ENCODE measurements around the gene RASSF5.

Gene RASSF5

DNA sequence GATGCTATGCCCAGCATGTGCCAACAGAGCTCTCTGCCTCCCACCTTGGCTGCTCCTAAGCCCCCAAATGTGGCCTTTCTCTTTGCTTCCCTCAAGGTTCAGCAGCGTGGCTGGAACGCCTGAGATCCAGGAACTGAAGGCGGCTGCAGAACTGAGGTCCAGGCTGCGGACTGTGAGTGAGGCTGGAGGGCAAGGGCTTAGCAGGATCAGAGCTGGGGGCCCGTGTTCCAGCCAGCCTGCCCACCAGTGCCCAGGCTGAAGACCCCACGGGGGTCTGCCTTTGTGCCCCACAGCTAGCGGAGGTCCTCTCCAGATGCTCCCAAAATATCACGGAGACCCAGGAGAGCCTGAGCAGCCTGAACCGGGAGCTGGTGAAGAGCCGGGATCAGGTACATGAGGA, 22.4 kb upstream of the RASSF5 start:
- Histone ChIP-seq H3K9me3 (ENCODE audit: control insufficient read depth, low read length) (no peaks in the 10 kb centered on the region), H3K36me3 (ENCODE audit: control insufficient read depth, insufficient read depth, low read length) (peaks cover 76% of the 10 kb centered on the region)

DNA sequence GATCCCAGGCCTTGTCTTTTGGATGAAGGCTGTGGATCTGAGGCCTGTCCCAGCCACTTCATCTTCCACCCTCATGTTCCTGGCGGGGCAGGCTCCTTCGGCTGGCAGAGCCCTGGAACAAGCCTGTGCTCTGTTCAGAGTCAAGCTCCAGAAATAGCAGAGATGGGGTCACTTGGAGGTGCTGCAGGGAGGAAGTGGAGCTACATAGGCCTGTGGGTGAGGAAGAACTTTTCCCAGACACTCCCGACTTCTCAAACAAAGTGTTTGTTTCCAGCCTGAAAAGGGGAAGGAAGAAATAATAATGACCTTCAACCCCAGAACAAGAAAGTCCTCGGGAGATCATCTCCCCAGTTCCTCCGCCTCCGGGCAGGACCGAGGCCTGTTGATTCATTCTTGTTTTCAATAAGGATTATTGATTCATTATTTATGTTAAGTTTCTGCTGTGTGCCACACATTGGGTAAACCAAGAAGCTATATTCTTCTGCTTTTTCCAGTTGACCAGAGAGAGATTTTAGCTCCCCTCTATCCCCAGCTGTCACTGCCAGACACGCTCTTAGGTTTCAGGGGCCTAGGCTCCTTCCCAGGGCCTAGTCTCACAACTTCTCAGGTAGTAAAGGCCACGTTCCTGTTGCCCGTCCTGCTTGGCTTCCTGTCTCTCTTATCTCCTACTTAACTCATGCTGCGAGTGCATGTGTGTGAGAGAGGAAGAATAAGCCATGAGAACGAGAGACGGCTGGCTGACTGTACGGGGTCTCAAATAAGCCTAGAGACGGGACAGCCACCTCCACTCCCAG, 20.1 kb upstream of the RASSF5 start:
- H3K36me3 ChIP-seq (ENCODE audit: control insufficient read depth, insufficient read depth, low read length) = peaks cover 79% of the 10 kb centered on the region
- no peaks in the 10 kb centered on the region for H3K9me3 ChIP-seq (ENCODE audit: control insufficient read depth, low read length)
- no peak for DNase-seq
- no peaks in the 10 kb centered on the region for H3K27me3 ChIP-seq (replicated peaks; ENCODE audit: control insufficient read depth, insufficient read depth, low read length, poor library complexity, severe bottlenecking)
- no peak overlapping the region for H3K27ac ChIP-seq (ENCODE audit: insufficient read depth, low read length, poor library complexity, severe bottlenecking)
- no peaks in the 10 kb centered on the region for H3K4me1 ChIP-seq (ENCODE audit: control insufficient read depth, insufficient read depth, low read length, poor library complexity, severe bottlenecking)
- H3K4me3 ChIP-seq (ENCODE audit: insufficient read depth, low read depth, low read length, poor library complexity, severe bottlenecking) = no peak overlapping the region

More for the DNA sequence above, 22.4 kb upstream of the RASSF5 start:
- H3K27me3 ChIP-seq (replicated peaks; ENCODE audit: control insufficient read depth, insufficient read depth, low read length, poor library complexity, severe bottlenecking) = no peaks in the 10 kb centered on the region
- H3K4me1 ChIP-seq (ENCODE audit: control insufficient read depth, insufficient read depth, low read length, poor library complexity, severe bottlenecking) = no peaks in the 10 kb centered on the region
- no peak for DNase-seq
- no peak overlapping the region for H3K4me3 ChIP-seq (ENCODE audit: insufficient read depth, low read depth, low read length, poor library complexity, severe bottlenecking)
- H3K27ac ChIP-seq (ENCODE audit: insufficient read depth, low read length, poor library complexity, severe bottlenecking) = no peak overlapping the region

DNA sequence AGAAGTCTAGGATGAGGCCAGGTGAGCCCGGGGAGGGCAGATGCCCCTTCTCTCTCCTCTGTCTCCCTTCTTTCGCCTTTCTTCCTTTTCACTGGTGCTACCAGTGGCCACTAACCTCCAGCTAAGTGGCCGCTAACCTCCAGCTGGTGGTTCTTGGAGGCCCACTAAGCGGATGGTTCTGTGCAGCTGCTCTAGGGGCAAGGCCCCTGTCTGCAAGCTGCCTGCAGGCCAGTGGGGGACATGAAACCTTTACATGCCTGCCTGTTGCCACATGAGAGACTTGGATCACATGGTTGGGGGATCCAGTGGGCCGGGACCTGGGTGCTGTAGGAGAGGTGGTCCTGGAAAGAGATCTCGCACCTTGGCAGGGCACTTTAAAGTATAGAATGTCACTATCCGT, 19.4 kb upstream of the RASSF5 start:
- H3K36me3 ChIP-seq (ENCODE audit: control insufficient read depth, insufficient read depth, low read length) = peaks cover 79% of the 10 kb centered on the region
- no peak for DNase-seq
- no peaks in the 10 kb centered on the region for H3K4me1 ChIP-seq (ENCODE audit: control insufficient read depth, insufficient read depth, low read length, poor library complexity, severe bottlenecking)
- H3K9me3 ChIP-seq (ENCODE audit: control insufficient read depth, low read length) = no peaks in the 10 kb centered on the region
- no peak overlapping the region for H3K27ac ChIP-seq (ENCODE audit: insufficient read depth, low read length, poor library complexity, severe bottlenecking)
- H3K27me3 ChIP-seq (replicated peaks; ENCODE audit: control insufficient read depth, insufficient read depth, low read length, poor library complexity, severe bottlenecking) = no peaks in the 10 kb centered on the region
- H3K4me3 ChIP-seq (ENCODE audit: insufficient read depth, low read depth, low read length, poor library complexity, severe bottlenecking) = no peak overlapping the region

DNA sequence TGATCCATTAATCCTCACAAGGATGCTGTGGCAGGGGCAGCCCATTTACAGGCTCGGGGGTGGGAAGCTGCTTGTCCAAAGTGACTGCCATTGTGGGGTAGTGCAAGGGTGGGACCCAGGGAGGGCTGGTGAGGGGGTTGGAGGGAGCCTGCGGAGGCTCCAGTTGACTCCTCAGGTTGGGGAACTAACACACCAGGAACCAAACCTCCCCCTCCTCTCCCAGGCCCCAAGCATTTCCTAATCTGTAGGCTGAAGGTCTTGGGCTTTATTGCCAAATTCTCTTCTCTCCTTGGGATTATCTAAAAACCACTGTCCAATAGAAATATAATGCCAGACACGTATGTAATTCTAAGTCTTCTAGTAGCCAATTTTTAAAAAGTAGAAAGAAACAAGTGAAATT, 18.9 kb upstream of the RASSF5 start:
- H3K4me3 ChIP-seq (ENCODE audit: insufficient read depth, low read depth, low read length, poor library complexity, severe bottlenecking) = no peak overlapping the region
- no peaks in the 10 kb centered on the region for H3K4me1 ChIP-seq (ENCODE audit: control insufficient read depth, insufficient read depth, low read length, poor library complexity, severe bottlenecking)
- H3K36me3 ChIP-seq (ENCODE audit: control insufficient read depth, insufficient read depth, low read length) = peaks cover 79% of the 10 kb centered on the region
- H3K9me3 ChIP-seq (ENCODE audit: control insufficient read depth, low read length) = no peaks in the 10 kb centered on the region
- no peaks in the 10 kb centered on the region for H3K27me3 ChIP-seq (replicated peaks; ENCODE audit: control insufficient read depth, insufficient read depth, low read length, poor library complexity, severe bottlenecking)
- H3K27ac ChIP-seq (ENCODE audit: insufficient read depth, low read length, poor library complexity, severe bottlenecking) = no peak overlapping the region
- no peak for DNase-seq

DNA sequence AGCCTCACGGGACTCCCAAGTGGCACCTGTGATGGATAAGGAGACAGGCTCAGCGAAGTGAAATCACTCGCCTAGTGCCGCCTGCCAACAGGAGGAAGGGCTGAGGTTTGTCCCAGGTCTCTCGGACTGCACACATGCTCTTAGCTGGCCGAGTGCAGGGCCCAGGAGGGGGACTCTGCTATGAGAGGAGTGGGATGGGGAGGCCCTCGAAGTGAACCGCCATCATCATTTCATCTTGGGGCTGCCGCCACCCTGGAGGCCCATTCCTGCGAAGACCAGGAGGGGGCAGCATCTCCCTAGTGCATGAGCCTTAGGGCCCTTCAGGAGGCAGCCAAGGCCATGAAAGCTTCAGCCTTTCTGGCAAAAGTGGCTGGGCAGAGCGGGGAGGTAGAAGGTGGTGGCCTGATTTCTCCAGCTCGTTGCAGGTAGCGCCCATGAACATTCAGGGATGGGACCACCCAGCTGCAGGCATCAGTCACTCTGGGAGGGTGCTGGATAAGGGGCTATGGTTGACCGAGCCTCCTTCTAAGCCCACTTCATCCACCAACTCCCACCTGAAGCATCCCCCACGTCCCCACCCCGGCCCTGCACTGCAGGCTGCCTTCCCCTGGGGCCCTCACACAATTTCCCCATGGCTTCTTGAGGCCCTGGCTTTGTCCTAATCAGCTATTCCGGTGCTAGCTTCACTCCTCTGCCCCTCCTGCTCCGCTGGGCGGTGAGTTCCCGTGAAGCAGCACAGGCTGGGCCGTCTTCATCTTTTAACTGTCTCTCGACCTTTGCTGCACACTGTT, 17.2 kb upstream of the RASSF5 start:
- peaks cover 73% of the 10 kb centered on the region for H3K36me3 ChIP-seq (ENCODE audit: control insufficient read depth, insufficient read depth, low read length)
- H3K4me1 ChIP-seq (ENCODE audit: control insufficient read depth, insufficient read depth, low read length, poor library complexity, severe bottlenecking) = no peaks in the 10 kb centered on the region
- DNase-seq = peak in 2 of 3 donors; percentile 33 to 37

DNA sequence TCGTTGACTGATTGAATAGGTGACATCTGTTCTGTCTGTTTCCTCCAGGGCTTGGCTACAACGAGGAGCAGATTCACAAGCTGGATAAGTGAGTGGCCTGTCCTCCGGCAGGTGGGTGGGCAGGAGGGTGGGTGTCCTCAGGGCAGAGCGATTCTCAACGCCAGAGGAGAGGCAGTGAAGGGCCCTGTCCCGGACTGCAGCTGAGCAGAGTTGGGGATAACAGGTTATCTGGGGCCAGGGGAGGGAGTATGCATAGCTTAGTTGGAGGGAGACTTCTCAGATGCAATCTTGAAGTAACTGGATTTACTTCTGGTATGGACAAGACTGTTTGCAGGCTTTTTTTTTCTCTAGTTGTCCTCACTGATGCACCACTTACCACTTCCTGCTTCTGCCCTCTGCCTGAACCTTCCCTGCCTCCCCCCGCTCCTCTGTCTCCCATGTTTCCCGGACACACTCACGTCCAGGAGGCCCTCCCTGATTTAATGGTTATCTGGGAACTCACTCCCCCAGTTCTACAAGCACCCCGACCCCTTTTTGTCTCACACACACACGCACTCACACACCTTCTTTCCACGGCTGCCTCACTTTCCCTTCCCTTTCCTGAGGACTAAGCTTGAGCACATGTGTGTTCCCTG, 16.4 kb upstream of the RASSF5 start:
- Histone ChIP-seq H3K4me3 (ENCODE audit: insufficient read depth, low read depth, low read length, poor library complexity, severe bottlenecking) (no peak overlapping the region), H3K27me3 (replicated peaks; ENCODE audit: control insufficient read depth, insufficient read depth, low read length, poor library complexity, severe bottlenecking) (no peaks in the 10 kb centered on the region), H3K27ac (ENCODE audit: insufficient read depth, low read length, poor library complexity, severe bottlenecking) (no peak overlapping the region), H3K9me3 (ENCODE audit: control insufficient read depth, low read length) (no peaks in the 10 kb centered on the region), H3K36me3 (ENCODE audit: control insufficient read depth, insufficient read depth, low read length) (peaks cover 74% of the 10 kb centered on the region), H3K4me1 (ENCODE audit: control insufficient read depth, insufficient read depth, low read length, poor library complexity, severe bottlenecking) (no peaks in the 10 kb centered on the region)
- DNase-seq = no peak

More for the DNA sequence above, 17.2 kb upstream of the RASSF5 start:
- Histone ChIP-seq H3K27ac (ENCODE audit: insufficient read depth, low read length, poor library complexity, severe bottlenecking) (no peak overlapping the region), H3K4me3 (ENCODE audit: insufficient read depth, low read depth, low read length, poor library complexity, severe bottlenecking) (no peak overlapping the region), H3K27me3 (replicated peaks; ENCODE audit: control insufficient read depth, insufficient read depth, low read length, poor library complexity, severe bottlenecking) (no peaks in the 10 kb centered on the region), H3K9me3 (ENCODE audit: control insufficient read depth, low read length) (no peaks in the 10 kb centered on the region)

DNA sequence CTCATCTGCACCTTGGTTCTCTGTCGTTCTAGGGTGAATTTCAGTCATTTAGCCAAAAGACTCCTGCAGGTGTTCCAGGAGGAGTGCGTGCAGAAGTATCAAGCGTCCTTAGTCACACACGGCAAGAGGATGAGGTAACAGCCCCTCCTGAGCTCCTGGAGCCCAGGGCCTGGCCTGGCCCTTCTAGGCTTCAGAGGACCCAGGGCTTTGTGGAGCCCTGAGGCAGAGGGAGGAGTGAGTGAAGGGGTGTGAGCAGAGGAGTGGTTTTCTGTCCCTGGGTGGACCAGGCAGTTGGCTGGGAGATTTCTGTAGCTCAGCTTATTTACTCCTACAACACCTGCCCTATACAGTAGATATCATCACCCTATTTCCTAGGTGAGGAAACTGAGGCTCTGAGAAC, 15.7 kb upstream of the RASSF5 start:
- H3K27me3 ChIP-seq (replicated peaks; ENCODE audit: control insufficient read depth, insufficient read depth, low read length, poor library complexity, severe bottlenecking) = no peaks in the 10 kb centered on the region
- H3K4me3 ChIP-seq (ENCODE audit: insufficient read depth, low read depth, low read length, poor library complexity, severe bottlenecking) = no peak overlapping the region
- no peak overlapping the region for H3K27ac ChIP-seq (ENCODE audit: insufficient read depth, low read length, poor library complexity, severe bottlenecking)
- peaks cover 79% of the 10 kb centered on the region for H3K36me3 ChIP-seq (ENCODE audit: control insufficient read depth, insufficient read depth, low read length)
- no peaks in the 10 kb centered on the region for H3K9me3 ChIP-seq (ENCODE audit: control insufficient read depth, low read length)
- H3K4me1 ChIP-seq (ENCODE audit: control insufficient read depth, insufficient read depth, low read length, poor library complexity, severe bottlenecking) = no peaks in the 10 kb centered on the region
- DNase-seq = no peak

DNA sequence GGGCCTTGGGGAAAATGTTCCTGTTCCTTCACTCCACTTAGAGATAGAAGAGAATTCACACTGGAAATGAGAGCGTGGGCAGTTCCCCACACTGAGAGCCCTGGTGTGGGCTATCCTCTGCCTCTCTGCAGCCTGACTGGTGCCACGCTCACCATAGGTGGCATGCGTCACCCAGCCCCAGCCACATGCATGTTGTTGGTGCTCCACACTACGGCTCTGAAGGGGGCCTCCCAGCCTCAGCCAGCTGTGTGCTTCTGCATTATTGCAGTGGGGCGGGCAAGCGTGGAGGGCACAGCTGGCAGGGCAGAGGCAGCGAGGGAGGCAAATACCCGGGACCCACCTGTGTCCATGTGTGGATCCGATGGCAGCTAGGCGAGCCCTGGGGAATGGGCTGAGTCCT, 14.7 kb upstream of the RASSF5 start:
- Histone ChIP-seq H3K27ac (ENCODE audit: insufficient read depth, low read length, poor library complexity, severe bottlenecking) (no peak overlapping the region), H3K36me3 (ENCODE audit: control insufficient read depth, insufficient read depth, low read length) (peaks cover 78% of the 10 kb centered on the region)
- DNase-seq = no peak

DNA sequence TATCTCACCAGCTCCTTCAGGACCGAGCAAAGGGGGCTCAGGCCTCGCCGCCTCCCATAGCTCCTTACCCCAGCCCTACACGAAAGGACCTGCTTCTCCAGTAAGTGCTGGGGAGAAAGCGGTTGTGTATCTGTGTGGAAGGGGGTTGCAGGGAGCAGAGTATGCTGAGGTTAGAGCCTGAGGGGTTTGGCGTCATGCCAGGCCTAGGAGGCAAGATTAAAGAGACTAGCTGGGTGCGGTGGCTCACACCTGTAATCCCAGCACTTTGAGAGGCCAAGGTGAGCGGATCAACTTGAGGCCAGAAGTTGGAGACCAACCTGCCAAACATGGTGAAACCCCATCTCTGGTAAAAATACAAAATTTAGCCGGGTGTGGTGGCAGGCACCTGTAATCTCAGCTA, 14.1 kb upstream of the RASSF5 start:
- Histone ChIP-seq H3K36me3 (ENCODE audit: control insufficient read depth, insufficient read depth, low read length) (peaks cover 75% of the 10 kb centered on the region), H3K4me1 (ENCODE audit: control insufficient read depth, insufficient read depth, low read length, poor library complexity, severe bottlenecking) (no peaks in the 10 kb centered on the region), H3K27ac (ENCODE audit: insufficient read depth, low read length, poor library complexity, severe bottlenecking) (no peak overlapping the region), H3K4me3 (ENCODE audit: insufficient read depth, low read depth, low read length, poor library complexity, severe bottlenecking) (no peak overlapping the region), H3K9me3 (ENCODE audit: control insufficient read depth, low read length) (no peaks in the 10 kb centered on the region), H3K27me3 (replicated peaks; ENCODE audit: control insufficient read depth, insufficient read depth, low read length, poor library complexity, severe bottlenecking) (no peaks in the 10 kb centered on the region)
- DNase-seq = no peak

More for the DNA sequence above, 14.7 kb upstream of the RASSF5 start:
- H3K9me3 ChIP-seq (ENCODE audit: control insufficient read depth, low read length) = no peaks in the 10 kb centered on the region
- H3K4me1 ChIP-seq (ENCODE audit: control insufficient read depth, insufficient read depth, low read length, poor library complexity, severe bottlenecking) = no peaks in the 10 kb centered on the region
- no peak overlapping the region for H3K4me3 ChIP-seq (ENCODE audit: insufficient read depth, low read depth, low read length, poor library complexity, severe bottlenecking)
- no peaks in the 10 kb centered on the region for H3K27me3 ChIP-seq (replicated peaks; ENCODE audit: control insufficient read depth, insufficient read depth, low read length, poor library complexity, severe bottlenecking)

DNA sequence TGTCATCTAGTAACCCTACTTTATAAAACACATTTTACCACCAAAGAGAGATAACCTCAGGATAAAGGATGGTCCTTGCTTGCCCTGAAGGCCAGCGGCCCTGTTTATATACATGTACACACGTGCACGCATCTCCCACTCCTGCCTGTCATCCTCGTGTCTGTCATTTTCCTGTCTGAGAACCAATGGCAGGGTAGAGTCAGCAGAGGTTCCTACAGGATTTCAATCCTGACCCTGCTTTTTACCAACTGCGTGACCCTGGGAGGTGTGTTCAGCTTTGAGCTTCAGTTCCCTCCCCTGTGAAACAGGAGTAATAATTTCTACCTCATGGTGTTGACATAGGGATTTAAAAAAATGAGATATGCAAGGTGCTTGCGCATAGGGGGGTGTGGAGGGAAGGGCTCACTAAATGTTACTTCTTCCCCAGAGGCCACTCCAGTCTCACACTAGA, 12.3 kb upstream of the RASSF5 start:
- no peak overlapping the region for H3K4me3 ChIP-seq (ENCODE audit: insufficient read depth, low read depth, low read length, poor library complexity, severe bottlenecking)
- no peak overlapping the region for H3K27ac ChIP-seq (ENCODE audit: insufficient read depth, low read length, poor library complexity, severe bottlenecking)
- no peaks in the 10 kb centered on the region for H3K9me3 ChIP-seq (ENCODE audit: control insufficient read depth, low read length)
- H3K27me3 ChIP-seq (replicated peaks; ENCODE audit: control insufficient read depth, insufficient read depth, low read length, poor library complexity, severe bottlenecking) = no peaks in the 10 kb centered on the region
- no peaks in the 10 kb centered on the region for H3K4me1 ChIP-seq (ENCODE audit: control insufficient read depth, insufficient read depth, low read length, poor library complexity, severe bottlenecking)
- H3K36me3 ChIP-seq (ENCODE audit: control insufficient read depth, insufficient read depth, low read length) = peaks cover 84% of the 10 kb centered on the region
- DNase-seq = no peak

All from effector memory CD4-positive, alpha-beta T cell (primary cell).